Measurements from ENCODE around the gene ESCO1. TPM values are rescaled to one million over a fixed set of nuclear protein-coding genes. Genes with fewer than 3 reads are reported as not detected.
"Not testable (repeated sequence)": the region's sequence is repeated elsewhere in the genome, so short reads cannot be mapped to it uniquely, and the experiment has no call there.

The ESCO1 gene
- total RNA-seq = 10 to 100 TPM; 10.3 to 19.3 (median 15.7) TPM
- 10 to 100 TPM in 2 of 3 donors, 1 to 10 TPM in 1; 9.9 to 26.7 (median 13.4) TPM for polyA plus RNA-seq
- long read RNA-seq, donor 1, partial matches to known transcripts = 8 of 10 reads
- long read RNA-seq, donor 1, other reads (novel, unspliced or antisense) = 2 of 10 reads
- long read RNA-seq, donor 2, full-length matches to known transcripts = 15 of 40 reads
- long read RNA-seq, donor 2, partial matches to known transcripts = 15 of 40 reads
- long read RNA-seq, donor 2, other reads (novel, unspliced or antisense) = 10 of 40 reads

- WGBS, 3 donors = 8% methylated on average over 69 to 74 of the region's 74 CpGs
- ATAC-seq (peak; percentile 90 to 94 (median 92)), DNase-seq (peak; percentile 96 to 98)
- Histone ChIP-seq H3K27me3 (ENCODE audit: insufficient read depth in 3 of 3, low read length in 2 of 3) (no peaks in the 10 kb centered on the region), H3K4me3 (peak within 1 kb of the TSS; percentile 90), H3K9me3 (no peaks in the 10 kb centered on the region), H3K4me1 (peaks cover 7% of the 10 kb centered on the region), H3K27ac (peak within 1 kb of the TSS; percentile 99), H3K36me3 (ENCODE audit: insufficient read depth in 1 of 2, low read depth in 1 of 2) (no peaks in the 10 kb centered on the region)
- intact Hi-C loops (cut with DNase I) = loop anchor here in 1 of 2 donors (10.0 kb wide), 1 partner anchor 254 kb away; no protein-coding TSS in a partner anchor
- peak; percentile 95 for TF ChIP-seq CTCF (IDR thresholded peaks at IDR 0.05)
These were observed at the start of gene ESCO1 for GRCh38 chr18:21600526-21601410. Gene ESCO1 (minus strand): TSS chr18:21600704. CDS start chr18:21574843, 25,861 bp downstream.

GRCh38 chr18:21640375-21640774 lies 39.9 kb upstream of the ESCO1 start:
- intact Hi-C loops (cut with DNase I); H3K4me3 ChIP-seq; ATAC-seq; H3K36me3 ChIP-seq (ENCODE audit: insufficient read depth in 1 of 2, low read depth in 1 of 2); H3K9me3 ChIP-seq; H3K27ac ChIP-seq; H3K27me3 ChIP-seq (ENCODE audit: insufficient read depth in 3 of 3, low read length in 2 of 3); DNase-seq; H3K4me1 ChIP-seq: not testable (repeated sequence)
- WGBS, 3 donors = 97 to 99% (median 97%) methylated on average over 5 of the region's 5 CpGs

- Histone ChIP-seq H3K4me1 (no peaks in the 10 kb centered on the region), H3K36me3 (ENCODE audit: insufficient read depth in 1 of 2, low read depth in 1 of 2) (peaks cover 0 to 7% of the 10 kb centered on the region in 2 donors), H3K4me3 (no peak overlapping the region), H3K9me3 (no peaks in the 10 kb centered on the region), H3K27me3 (ENCODE audit: insufficient read depth in 3 of 3, low read length in 2 of 3) (no peaks in the 10 kb centered on the region), H3K27ac (no peak overlapping the region)
- DNase-seq = no peak
- no peak for TF ChIP-seq CTCF (IDR thresholded peaks at IDR 0.05)
- intact Hi-C loops (cut with DNase I) = no loop called here
- ATAC-seq = peak in 3 of 4 donors; percentile 32 to 69 (median 50)
- WGBS, 3 donors = 56 to 73% (median 65%) methylated on average over 3 of the region's 3 CpGs
These were observed 38.3 kb upstream of the ESCO1 start for GRCh38 chr18:21638822-21639221.

- no peak for DNase-seq
- intact Hi-C loops (cut with DNase I) = no loop called here
- WGBS, 3 donors = 89 to 91% (median 90%) methylated on average over 13 of the region's 13 CpGs
- Histone ChIP-seq H3K4me3 (no peak overlapping the region), H3K36me3 (ENCODE audit: insufficient read depth in 1 of 2, low read depth in 1 of 2) (peaks cover 0 to 21% of the 10 kb centered on the region in 2 donors), H3K4me1 (no peaks in the 10 kb centered on the region), H3K27me3 (ENCODE audit: insufficient read depth in 3 of 3, low read length in 2 of 3) (no peaks in the 10 kb centered on the region), H3K27ac (no peak overlapping the region), H3K9me3 (no peaks in the 10 kb centered on the region)
- ATAC-seq = no peak
- no peak for TF ChIP-seq CTCF (IDR thresholded peaks at IDR 0.05)
These were observed 36.3 kb upstream of the ESCO1 start for GRCh38 chr18:21636769-21637168.

- peaks cover 0 to 42% of the 10 kb centered on the region in 2 donors for H3K36me3 ChIP-seq (ENCODE audit: insufficient read depth in 1 of 2, low read depth in 1 of 2)
- intact Hi-C loops (cut with DNase I) = no loop called here
- no peak overlapping the region for H3K4me3 ChIP-seq
- no peak for TF ChIP-seq CTCF (IDR thresholded peaks at IDR 0.05)
- no peaks in the 10 kb centered on the region for H3K27me3 ChIP-seq (ENCODE audit: insufficient read depth in 3 of 3, low read length in 2 of 3)
- WGBS, 3 donors = 90 to 94% (median 91%) methylated on average over 4 of the region's 4 CpGs
- ATAC-seq = no peak
- no peak overlapping the region for H3K27ac ChIP-seq
- no peak for DNase-seq
- no peaks in the 10 kb centered on the region for H3K4me1 ChIP-seq
- no peaks in the 10 kb centered on the region for H3K9me3 ChIP-seq
These were observed 34.2 kb upstream of the ESCO1 start for GRCh38 chr18:21634588-21635199.
